Adrenal gland (tissue), 12 donors: ENCODE measurements around the gene DLGAP1. TPM values are rescaled to one million over a fixed set of nuclear protein-coding genes. Genes with fewer than 3 reads are reported as not detected.

Experiments
- DNase-seq, 7 donors: peaks; one replicate each; pipeline ENCODE4 v3.0.0-alpha.2; 2019 to 2020
- H3K27ac ChIP-seq, 5 donors: fragments of 200-600 bp; sonication (generic) in 4 of 5; 1 replicate in 3 of 5; 2 replicates in 2 of 5; pipeline versions ENCODE4 v1.5.1 to v1.8.0; 2016 to 2020; ENCODE audit warnings: mild to moderate bottlenecking in 1 of 5
- H3K27me3 ChIP-seq: fragments of 200-600 bp; 2 replicates; pipeline ENCODE4 v1.8.0; 2021
- H3K36me3 ChIP-seq, 2 donors: fragments of 200-600 bp; replicated peaks in 1 of 2; 1 replicate in 1 of 2; 2 replicates in 1 of 2; pipeline versions ENCODE4 v1.5.1 to v1.8.0; 2018 to 2022
- H3K4me1 ChIP-seq, 2 donors: fragments of 200-600 bp; replicated peaks in 1 of 2; 1 replicate in 1 of 2; 2 replicates in 1 of 2; pipeline versions ENCODE4 v1.5.1 to v1.8.0; 2018 to 2021
- H3K4me3 ChIP-seq, 4 donors: fragments of 200-600 bp; sonication (generic) in 3 of 4; one replicate each; pipeline ENCODE4 v1.5.1; 2016 to 2018
- H3K9me3 ChIP-seq, 3 donors: fragments of 200-600 bp; sonication (generic) in 1 of 3; replicated peaks in 1 of 3; 1 replicate in 2 of 3; 2 replicates in 1 of 3; pipeline versions ENCODE4 v1.5.1 to v1.8.0; 2016 to 2021
- CTCF ChIP-seq, 6 experiments: fragments of 450-650 bp in 4 of 6; fragments of 200-600 bp in 2 of 6; sonication (generic) in 1 of 6; IDR thresholded peaks; 1 replicate in 5 of 6; 2 replicates in 1 of 6; pipeline versions ENCODE4 v1.5.1 to v1.8.0; 2016 to 2021; ENCODE audit warnings: antibody characterized with exemption in 6 of 6, mild to moderate bottlenecking in 2 of 6, moderate library complexity in 1 of 6
- POLR2A ChIP-seq, 2 donors: fragments of 450-650 bp; IDR thresholded peaks; one replicate each; pipeline ENCODE4 v1.6.1; 2017; ENCODE audit warnings: antibody characterized with exemption in 2 of 2, mild to moderate bottlenecking in 2 of 2, moderate library complexity in 1 of 2
- WGBS, 4 donors: extraction: QIAGEN DNeasy Blood & Tissue Kit in 2 of 4; methylation state at CpG; one replicate each; pipeline versions ENCODE4 v1.1.5 to v1.1.7; 2013 to 2017; 5-methylcytosine and 5-hydroxymethylcytosine counted together
- intact Hi-C, 2 donors: fragments of 100-400 bp; cut with DNase I; formaldehyde crosslinking; loops; one replicate each; pipeline versions ENCODE4 v1.14.1 to v1.15.0; 2022 to 2023
- polyA plus RNA-seq, 3 donors: library from polyadenylated mRNA; stranded (reverse); fragments of 200-250 nt in 2 of 3; fragments of 350-450 nt in 1 of 3; fragmentation: Illumina TruSeq in 1 of 3; extraction: RNeasy Lipid Tissue Mini Kit (QIAGEN cat#74804) in 1 of 3; gene quantifications; one replicate each; pipeline ENCODE4 v1.2.3, GENCODE V29; 2013 to 2014
- total RNA-seq, 9 donors: library from RNA; depleted of rRNA in 4 of 9; stranded (reverse); fragments of >200 nt in 4 of 9; fragments of 120-200 nt in 1 of 9; fragmentation: NEBNext Ultra II Directional in 1 of 9; extraction: Animal tissue kit (Norgen Biotek cat#: 25700) in 1 of 9; gene quantifications; one replicate each; pipeline versions ENCODE4 v1.1.0 to v1.2.4, GENCODE V29; 2013 to 2023
- donor health status: healthy with polysubstance abuse.
- donor health status: Bipolar disorder and iron deficiency.
- donor health status: DM: yes; HTN: yes; CAD: no.
- donor health status: DM: no; HTN: no; CAD: no.
- donor health status: DM: no; HTN: no; CAD: no.
- donor health status: DM: yes; HTN: yes; CAD: no.

Gene DLGAP1
- total and polyA plus RNA-seq, 12 donors = 1.7 to 30.9 (median 12.9) TPM

GRCh38 chr18:3972291-3972930 is 482.7 kb downstream of the DLGAP1 start:
- 89 to 95% (median 93%) methylated on average over 6 of the region's 6 CpGs for WGBS, 4 donors
- no peaks in the 10 kb centered on the region for H3K9me3 ChIP-seq
- H3K4me3 ChIP-seq = no peak overlapping the region
- no peaks in the 10 kb centered on the region for H3K27me3 ChIP-seq
- H3K4me1 ChIP-seq = peaks cover 0 to 27% of the 10 kb centered on the region in 2 donors
- intact Hi-C loops = no loop called here
- H3K36me3 ChIP-seq = no peaks in the 10 kb centered on the region
- no peak for DNase-seq
- no peak for TF ChIP-seq CTCF (IDR thresholded peaks at IDR 0.05)
- no peak for TF ChIP-seq POLR2A (IDR thresholded peaks at IDR 0.05)
- H3K27ac ChIP-seq = no peak overlapping the region

- Histone ChIP-seq H3K27me3 (no peaks in the 10 kb centered on the region), H3K4me3 (no peak overlapping the region), H3K36me3 (no peaks in the 10 kb centered on the region), H3K27ac (no peak overlapping the region), H3K9me3 (no peaks in the 10 kb centered on the region), H3K4me1 (peaks cover 0 to 34% of the 10 kb centered on the region in 2 donors)
- peak; percentile 36 to 66 (median 56) for DNase-seq
- intact Hi-C loops = no loop called here
- 34 to 43% (median 40%) methylated on average over 2 of the region's 2 CpGs for WGBS, 4 donors
- TF ChIP-seq CTCF (IDR thresholded peaks at IDR 0.05) = peak; percentile 11 to 60 (median 36)
- no peak for TF ChIP-seq POLR2A (IDR thresholded peaks at IDR 0.05)
Measured at GRCh38 chr18:3970929-3971328, 484.2 kb downstream of the DLGAP1 start.

- TF ChIP-seq CTCF (IDR thresholded peaks at IDR 0.05) (peak in 3 of 6 experiments; percentile 16 to 46 (median 28)), POLR2A (IDR thresholded peaks at IDR 0.05) (no peak)
- Histone ChIP-seq H3K4me3 (no peak overlapping the region), H3K27me3 (no peaks in the 10 kb centered on the region), H3K4me1 (peaks cover 0 to 29% of the 10 kb centered on the region in 2 donors), H3K9me3 (no peaks in the 10 kb centered on the region), H3K36me3 (no peaks in the 10 kb centered on the region), H3K27ac (peak overlapping the region in 4 of 5 donors; percentile 0 to 85 (median 63))
- intact Hi-C loops = no loop called here
- DNase-seq = no peak
- WGBS, 4 donors = 41 to 54% (median 48%) methylated on average over 4 of the region's 4 CpGs
Measured at GRCh38 chr18:3967359-3968180, 487.5 kb downstream of the DLGAP1 start.

GRCh38 chr18:3966642-3967358 is 488.3 kb downstream of the DLGAP1 start:
- 33 to 46% (median 36%) methylated on average over 6 of the region's 6 CpGs for WGBS, 4 donors

More at GRCh38 chr18:3966642-3967358, 488.3 kb downstream of the DLGAP1 start:
- Histone ChIP-seq H3K36me3 (no peaks in the 10 kb centered on the region), H3K4me3 (no peak overlapping the region), H3K4me1 (peaks cover 0 to 29% of the 10 kb centered on the region in 2 donors), H3K27ac (peak overlapping the region in 4 of 5 donors; percentile 0 to 85 (median 63)), H3K9me3 (no peaks in the 10 kb centered on the region), H3K27me3 (no peaks in the 10 kb centered on the region)
- intact Hi-C loops = no loop called here
- TF ChIP-seq POLR2A (IDR thresholded peaks at IDR 0.05) (no peak), CTCF (IDR thresholded peaks at IDR 0.05) (no peak)
- peak in 6 of 7 donors; percentile 36 to 86 (median 72) for DNase-seq
